ENCODE results near the gene C15orf40.

- TF ChIP-seq USF2 (IDR thresholded peaks at IDR 0.05): no peak
- TF ChIP-seq ELK1 (IDR thresholded peaks at IDR 0.05; ENCODE audit: low read depth, low read length): no peak
- no peak for TF ChIP-seq POLR2A (IDR thresholded peaks at IDR 0.05; ENCODE audit: low read length)
- TF ChIP-seq MAX (IDR thresholded peaks at IDR 0.05): no peak
- TF ChIP-seq CTCF (IDR thresholded peaks at IDR 0.05): no peak
- TF ChIP-seq NR3C1 (IDR thresholded peaks at IDR 0.05): no peak
Measured at GRCh38 chr15:83057002-83057401, 45.6 kb upstream of the C15orf40 start.

Data from A549 (cell line).